EH (cell line): ENCODE data around the gene NFASC.

Source experiments
- DNase-seq: peaks from one replicate; pipeline ENCODE4 v3.0.0-alpha.2; 2015; ENCODE audit warnings: low read depth

NFASC gene

GRCh38 chr1:205041998-205042910, 171.6 kb downstream of the NFASC start:
- DNase-seq = no peak

GRCh38 chr1:205042911-205043806, 172.5 kb downstream of the NFASC start, which contains the start of gene CNTN2:
Gene CNTN2, plus strand, starts transcription at chr1:205043212. Its CDS starts 9,974 bp downstream, at chr1:205053186.
- DNase-seq = no peak

GRCh38 chr1:205043866-205044265, 173.2 kb downstream of the NFASC start:
- DNase-seq = no peak

GRCh38 chr1:205044741-205045140, 174.1 kb downstream of the NFASC start:
- DNase-seq = no peak

GRCh38 chr1:205045146-205045545, 174.5 kb downstream of the NFASC start:
- no peak for DNase-seq

- no peak for DNase-seq
Measured at GRCh38 chr1:205046870-205047269, 176.2 kb downstream of the NFASC start.

- DNase-seq = no peak
Measured at GRCh38 chr1:205047764-205048231, 177.1 kb downstream of the NFASC start.

GRCh38 chr1:205048382-205048781, 177.7 kb downstream of the NFASC start:
- no peak for DNase-seq

GRCh38 chr1:205049479-205049878, 178.8 kb downstream of the NFASC start:
- DNase-seq = no peak

- DNase-seq = no peak
Measured at GRCh38 chr1:205052690-205053089, 182.0 kb downstream of the NFASC start.

GRCh38 chr1:205053296-205053695, 182.6 kb downstream of the NFASC start:
- DNase-seq = no peak

GRCh38 chr1:205054013-205054412, 183.4 kb downstream of the NFASC start:
- DNase-seq = no peak

GRCh38 chr1:205056188-205056611, 185.5 kb downstream of the NFASC start:
- no peak for DNase-seq

GRCh38 chr1:205056956-205057568, 186.4 kb downstream of the NFASC start:
- no peak for DNase-seq

GRCh38 chr1:205057808-205058575, 187.3 kb downstream of the NFASC start:
- no peak for DNase-seq

- DNase-seq = no peak
Measured at GRCh38 chr1:205058853-205059252, 188.2 kb downstream of the NFASC start.

- no peak for DNase-seq
Measured at GRCh38 chr1:205059660-205060059, 189.0 kb downstream of the NFASC start.

GRCh38 chr1:205060746-205061145, 190.1 kb downstream of the NFASC start:
- no peak for DNase-seq

GRCh38 chr1:205061227-205061626, 190.6 kb downstream of the NFASC start:
- DNase-seq = no peak

- DNase-seq = peak; percentile 77
Measured at GRCh38 chr1:205061665-205062069, 191.0 kb downstream of the NFASC start.

- no peak for DNase-seq
Measured at GRCh38 chr1:205062319-205062718, 191.7 kb downstream of the NFASC start.
